Loucy (cell line): ENCODE measurements around the gene GPC1.

Experiments
- H2AFZ ChIP-seq: fragments of 200-600 bp; sonication (generic); 2 replicates; pipeline ENCODE4 v1.6.0; 2016; ENCODE audit warnings: antibody characterized with exemption, mild to moderate bottlenecking, low read length, moderate library complexity
- H3F3A ChIP-seq: fragments of 200-600 bp; 2 replicates; pipeline ENCODE4 v1.6.0; 2016; ENCODE audit warnings: antibody characterized with exemption, low read depth, mild to moderate bottlenecking
- H3K27me3 ChIP-seq: fragments of 200-600 bp; sonication (generic); 2 replicates; pipeline ENCODE4 v1.6.1; 2014; ENCODE audit warnings: low read length, mild to moderate bottlenecking; ENCODE audit not compliant: insufficient read depth, poor library complexity, severe bottlenecking
- H3K36me3 ChIP-seq: fragments of 200-600 bp; sonication (generic); 2 replicates; pipeline ENCODE4 v1.6.1; 2016; ENCODE audit warnings: low read length; ENCODE audit not compliant: insufficient read depth
- H3K4me1 ChIP-seq: fragments of 200-600 bp; sonication (generic); 2 replicates; pipeline ENCODE4 v1.5.1; 2014; ENCODE audit warnings: low read length, mild to moderate bottlenecking; ENCODE audit not compliant: insufficient read depth, poor library complexity, severe bottlenecking
- H3K4me2 ChIP-seq: fragments of 200-600 bp; sonication (generic); 2 replicates; pipeline ENCODE4 v1.6.0; 2014; ENCODE audit warnings: antibody characterized with exemption, low read length, low read depth, mild to moderate bottlenecking; ENCODE audit not compliant: poor library complexity, severe bottlenecking
- H3K4me3 ChIP-seq: fragments of 200-600 bp; sonication (generic); 2 replicates; pipeline ENCODE4 v1.5.1; 2014; ENCODE audit warnings: low read length, mild to moderate bottlenecking, mixed read lengths; ENCODE audit not compliant: poor library complexity, severe bottlenecking
- H3K79me2 ChIP-seq: fragments of 200-600 bp; sonication (generic); 2 replicates; pipeline ENCODE4 v1.6.1; 2014; ENCODE audit warnings: low read length; ENCODE audit not compliant: insufficient read depth
- H3K9ac ChIP-seq: fragments of 200-600 bp; sonication (generic); 2 replicates; pipeline ENCODE4 v1.6.0; 2014; ENCODE audit warnings: mild to moderate bottlenecking, low read depth, low read length, moderate library complexity; ENCODE audit not compliant: poor library complexity, severe bottlenecking
- H3K9me2 ChIP-seq: fragments of 200-600 bp; sonication (generic); replicated peaks from 2 replicates; pipeline ENCODE4 v1.6.1; 2016; ENCODE audit warnings: low read depth, low read length, mixed read lengths
- H3K9me3 ChIP-seq: fragments of 200-600 bp; sonication (generic); 2 replicates; pipeline ENCODE4 v1.6.1; 2014; ENCODE audit warnings: mild to moderate bottlenecking, antibody characterized with exemption, low read length, low read depth; ENCODE audit not compliant: insufficient read depth
- H4K20me1 ChIP-seq: fragments of 200-600 bp; sonication (generic); 2 replicates; pipeline ENCODE4 v1.6.0; 2014; ENCODE audit warnings: antibody characterized with exemption, low read length, mild to moderate bottlenecking; ENCODE audit not compliant: insufficient read depth, poor library complexity, severe bottlenecking
- EZH2phosphoT487 ChIP-seq: fragments of 200-600 bp; IDR thresholded peaks from 2 replicates; pipeline ENCODE4 v1.6.1; 2018; ENCODE audit warnings: antibody characterized with exemption, mild to moderate bottlenecking, moderate library complexity, borderline replicate concordance
- TF ChIP-seq, protein P1 (sequence below): fragments of 200-600 bp; sonication (generic); conservative IDR thresholded peaks from 2 replicates; pipeline ENCODE4 v1.5.1; 2014; ENCODE audit warnings: mild to moderate bottlenecking, antibody characterized with exemption, low read length

Gene GPC1

DNA sequence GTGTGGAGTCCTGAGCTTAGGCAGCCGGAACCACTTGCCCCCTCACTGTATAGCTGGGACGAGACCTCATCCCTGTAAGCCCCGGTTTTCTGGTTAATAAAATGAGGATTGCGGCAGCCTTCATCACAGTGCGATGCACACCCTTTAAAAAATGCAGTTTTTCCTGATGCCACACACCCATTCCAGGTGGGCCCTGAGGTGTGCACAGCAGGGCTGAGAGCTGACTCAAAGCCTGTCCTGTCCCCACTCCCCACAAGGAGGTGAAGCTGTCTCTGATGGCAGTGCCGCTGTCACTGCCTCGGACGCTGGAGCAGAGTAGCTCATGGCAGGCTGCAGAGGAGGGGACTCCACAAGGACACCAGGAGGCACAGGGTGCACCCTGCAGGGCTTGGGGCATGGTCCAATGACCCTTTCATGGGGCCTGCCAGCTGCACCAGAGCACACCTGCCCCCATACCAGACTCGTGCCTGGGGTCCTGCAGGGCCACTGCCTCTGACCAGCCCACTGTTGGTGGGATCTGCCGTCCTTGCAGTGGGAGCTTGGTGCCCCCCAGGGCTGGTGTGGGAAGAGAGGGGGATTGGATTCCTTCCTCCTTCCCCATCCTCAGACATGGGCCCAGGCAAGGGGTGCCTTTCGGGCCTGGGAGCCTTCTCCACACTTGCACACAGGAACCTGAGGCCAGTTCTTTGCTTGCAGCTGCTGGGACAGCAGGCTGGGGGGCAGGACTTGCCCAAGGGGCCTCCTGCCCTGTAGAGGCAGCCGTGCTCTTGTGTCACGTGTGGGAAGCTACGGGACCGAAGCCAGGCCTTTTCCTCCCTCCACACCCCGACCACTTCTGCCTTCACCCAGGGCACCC is 22.8 kb downstream of the GPC1 start:
- H3K9me3 ChIP-seq: no peaks in the 10 kb centered on the region
- H3K9me2 ChIP-seq: no peaks in the 10 kb centered on the region
- no peaks in the 10 kb centered on the region for H3K79me2 ChIP-seq
- H3K4me1 ChIP-seq: no peaks in the 10 kb centered on the region
- H3K4me3 ChIP-seq: no peak overlapping the region
- no peak overlapping the region for H3K4me2 ChIP-seq
- no peaks in the 10 kb centered on the region for H3K27me3 ChIP-seq
- no peaks in the 10 kb centered on the region for H3K36me3 ChIP-seq
- H3F3A ChIP-seq: no peaks in the 10 kb centered on the region
- no peak overlapping the region for H2AFZ ChIP-seq
- TF ChIP-seq, protein P1, sequence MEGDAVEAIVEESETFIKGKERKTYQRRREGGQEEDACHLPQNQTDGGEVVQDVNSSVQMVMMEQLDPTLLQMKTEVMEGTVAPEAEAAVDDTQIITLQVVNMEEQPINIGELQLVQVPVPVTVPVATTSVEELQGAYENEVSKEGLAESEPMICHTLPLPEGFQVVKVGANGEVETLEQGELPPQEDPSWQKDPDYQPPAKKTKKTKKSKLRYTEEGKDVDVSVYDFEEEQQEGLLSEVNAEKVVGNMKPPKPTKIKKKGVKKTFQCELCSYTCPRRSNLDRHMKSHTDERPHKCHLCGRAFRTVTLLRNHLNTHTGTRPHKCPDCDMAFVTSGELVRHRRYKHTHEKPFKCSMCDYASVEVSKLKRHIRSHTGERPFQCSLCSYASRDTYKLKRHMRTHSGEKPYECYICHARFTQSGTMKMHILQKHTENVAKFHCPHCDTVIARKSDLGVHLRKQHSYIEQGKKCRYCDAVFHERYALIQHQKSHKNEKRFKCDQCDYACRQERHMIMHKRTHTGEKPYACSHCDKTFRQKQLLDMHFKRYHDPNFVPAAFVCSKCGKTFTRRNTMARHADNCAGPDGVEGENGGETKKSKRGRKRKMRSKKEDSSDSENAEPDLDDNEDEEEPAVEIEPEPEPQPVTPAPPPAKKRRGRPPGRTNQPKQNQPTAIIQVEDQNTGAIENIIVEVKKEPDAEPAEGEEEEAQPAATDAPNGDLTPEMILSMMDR: no peak
- no peak for TF ChIP-seq EZH2phosphoT487
- H3K9ac ChIP-seq: no peak overlapping the region
- H4K20me1 ChIP-seq: no peaks in the 10 kb centered on the region

DNA sequence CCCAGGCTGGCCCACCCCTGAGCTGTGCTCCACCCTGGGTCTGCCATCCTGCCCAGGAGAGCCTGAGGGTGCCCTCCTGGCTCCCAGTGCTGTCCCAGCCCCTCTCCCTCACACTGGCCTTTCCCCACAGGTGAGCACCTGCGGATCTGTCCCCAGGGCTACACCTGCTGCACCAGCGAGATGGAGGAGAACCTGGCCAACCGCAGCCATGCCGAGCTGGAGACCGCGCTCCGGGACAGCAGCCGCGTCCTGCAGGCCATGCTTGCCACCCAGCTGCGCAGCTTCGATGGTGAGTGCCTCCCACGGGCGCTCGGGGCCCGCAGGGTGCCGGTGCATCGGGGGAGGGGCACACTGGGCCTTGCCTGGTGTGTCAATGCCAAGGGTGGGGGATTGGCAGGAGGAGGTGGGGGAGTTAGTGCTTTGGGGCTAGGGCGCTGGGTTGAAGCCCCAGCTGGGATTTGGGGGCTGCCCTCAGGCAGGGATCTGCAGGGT is 23.5 kb downstream of the GPC1 start:
- no peaks in the 10 kb centered on the region for H3K9me3 ChIP-seq
- H3K9me2 ChIP-seq: no peaks in the 10 kb centered on the region
- peaks cover 4% of the 10 kb centered on the region; the same call in 1 of the 2 replicates for H3K36me3 ChIP-seq
- no peaks in the 10 kb centered on the region for H3F3A ChIP-seq
- H3K79me2 ChIP-seq: no peaks in the 10 kb centered on the region
- H3K4me1 ChIP-seq: no peaks in the 10 kb centered on the region
- no peak overlapping the region for H3K4me3 ChIP-seq
- no peaks in the 10 kb centered on the region for H3K27me3 ChIP-seq
- TF ChIP-seq EZH2phosphoT487: no peak
- TF ChIP-seq, protein P1: no peak
- no peak overlapping the region for H2AFZ ChIP-seq
- H3K4me2 ChIP-seq: no peak overlapping the region
- H3K9ac ChIP-seq: no peak overlapping the region
- H4K20me1 ChIP-seq: no peaks in the 10 kb centered on the region

DNA sequence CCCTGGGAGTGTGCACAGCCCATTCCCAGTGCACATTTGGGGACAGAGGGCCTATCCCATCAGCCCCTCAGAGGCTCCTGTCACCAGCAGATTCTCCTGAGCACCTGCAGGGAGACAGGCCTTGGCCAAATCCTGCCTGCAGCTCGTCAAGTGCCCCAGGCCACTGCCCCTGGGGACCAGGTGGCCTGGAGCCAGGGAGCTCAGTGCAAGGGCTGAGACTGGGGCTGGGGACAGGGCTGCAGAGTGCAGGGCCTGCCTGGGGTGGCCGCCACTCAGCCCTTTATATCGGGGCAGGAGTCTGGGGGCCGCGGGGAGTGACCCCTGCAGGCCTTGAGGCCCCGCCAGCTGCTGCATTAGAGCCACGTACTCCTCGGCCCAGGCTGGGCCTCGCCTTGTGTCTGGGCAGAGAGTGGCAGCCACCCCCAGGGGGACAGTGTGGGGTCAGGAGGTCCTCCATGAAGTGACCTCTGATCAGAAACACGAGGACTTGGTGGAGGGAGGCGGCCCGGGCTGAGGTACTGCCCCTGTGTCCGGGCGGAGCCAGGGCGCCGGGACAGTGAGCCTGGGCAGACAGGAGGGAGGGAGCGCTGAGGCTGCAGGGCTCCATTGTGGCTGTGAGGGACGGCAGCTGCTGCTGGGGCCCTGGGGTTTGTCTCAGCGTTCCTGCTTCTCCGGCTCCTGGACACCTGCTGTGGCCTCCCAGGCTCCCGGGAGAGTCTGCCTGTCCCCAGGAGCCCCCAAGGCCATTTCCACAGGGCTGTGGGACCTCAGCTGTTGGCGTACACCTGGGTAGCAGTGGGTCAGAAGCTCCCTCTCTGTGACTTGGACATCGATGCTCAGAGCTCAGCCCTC is 24.2 kb downstream of the GPC1 start:
- H3K79me2 ChIP-seq: no peaks in the 10 kb centered on the region
- no peaks in the 10 kb centered on the region for H3F3A ChIP-seq
- H2AFZ ChIP-seq: no peak overlapping the region
- no peaks in the 10 kb centered on the region for H3K4me1 ChIP-seq
- no peaks in the 10 kb centered on the region for H4K20me1 ChIP-seq
- no peaks in the 10 kb centered on the region for H3K9me2 ChIP-seq
- no peaks in the 10 kb centered on the region for H3K9me3 ChIP-seq
- no peak overlapping the region for H3K4me3 ChIP-seq
- TF ChIP-seq, protein P1: no peak
- TF ChIP-seq EZH2phosphoT487: no peak
- H3K9ac ChIP-seq: no peak overlapping the region
- no peaks in the 10 kb centered on the region for H3K27me3 ChIP-seq
- peaks cover 11% of the 10 kb centered on the region; the same call in 1 of the 2 replicates for H3K36me3 ChIP-seq
- H3K4me2 ChIP-seq: no peak overlapping the region
